WERI-Rb-1 (cell line): Measurements from ENCODE around the gene PAQR7.

Experiments used
- DNase-seq: peaks from one replicate; pipeline ENCODE4 v3.0.0-alpha.2; 2020
- H3K27ac ChIP-seq: fragments of 250-450 bp; sonication (Bioruptor Pico); 2 replicates; pipeline ENCODE4 v1.5.1; 2020; ENCODE audit warnings: mild to moderate bottlenecking, moderate library complexity
- H3K27me3 ChIP-seq: fragments of 250-450 bp; sonication (Bioruptor Pico); 2 replicates; pipeline ENCODE4 v1.5.1; 2021; ENCODE audit warnings: mild to moderate bottlenecking, low read depth, moderate library complexity; ENCODE audit not compliant: insufficient read depth, severe bottlenecking
- H3K36me3 ChIP-seq: fragments of 250-450 bp; sonication (Bioruptor Pico); 2 replicates; pipeline ENCODE4 v1.5.1; 2020; ENCODE audit warnings: mild to moderate bottlenecking, moderate library complexity
- H3K4me3 ChIP-seq: 2 replicates; pipeline ENCODE4 v1.5.1; 2011; ENCODE audit warnings: low read depth, mild to moderate bottlenecking, control low read depth, low read length
- H3K9me3 ChIP-seq: fragments of 250-450 bp; sonication (Bioruptor Pico); 2 replicates; pipeline ENCODE4 v1.5.1; 2021; ENCODE audit warnings: mild to moderate bottlenecking, moderate library complexity; ENCODE audit not compliant: severe bottlenecking
- CTCF ChIP-seq: IDR thresholded peaks from 2 replicates; pipeline ENCODE4 v1.5.1; 2011; ENCODE audit warnings: low read depth, mild to moderate bottlenecking, control low read depth, inconsistent platforms, low read length

The PAQR7 gene

GRCh38 chr1:25871704-25872494 is 3.6 kb downstream of the PAQR7 start:
- Histone ChIP-seq H3K36me3 (peaks cover 4% of the 10 kb centered on the region; the same call in 1 of the 2 replicates), H3K9me3 (no peaks in the 10 kb centered on the region), H3K27me3 (no peaks in the 10 kb centered on the region), H3K4me3 (no peak overlapping the region), H3K27ac (no peak overlapping the region; the same call in 1 of the 2 replicates)
- DNase-seq = no peak
- TF ChIP-seq CTCF = no peak

- TF ChIP-seq CTCF = no peak
- Histone ChIP-seq H3K27ac (no peak overlapping the region; the same call in 1 of the 2 replicates), H3K4me3 (no peak overlapping the region), H3K9me3 (no peaks in the 10 kb centered on the region), H3K36me3 (peaks cover 4% of the 10 kb centered on the region; the same call in 1 of the 2 replicates), H3K27me3 (no peaks in the 10 kb centered on the region)
- DNase-seq = no peak
Measured at GRCh38 chr1:25871086-25871703, 4.3 kb downstream of the PAQR7 start.

GRCh38 chr1:25870614-25871013 is 4.9 kb downstream of the PAQR7 start:
- no peak for TF ChIP-seq CTCF
- no peak for DNase-seq
- Histone ChIP-seq H3K27ac (no peak overlapping the region), H3K36me3 (peaks cover 4% of the 10 kb centered on the region; the same call in 1 of the 2 replicates), H3K9me3 (no peaks in the 10 kb centered on the region), H3K4me3 (no peak overlapping the region), H3K27me3 (no peaks in the 10 kb centered on the region)

GRCh38 chr1:25869909-25870606 is 5.5 kb downstream of the PAQR7 start:
- Histone ChIP-seq H3K4me3 (no peak overlapping the region), H3K36me3 (peaks cover 4% of the 10 kb centered on the region; the same call in 1 of the 2 replicates), H3K27ac (no peak overlapping the region), H3K9me3 (no peaks in the 10 kb centered on the region), H3K27me3 (no peaks in the 10 kb centered on the region)
- no peak for TF ChIP-seq CTCF
- DNase-seq = no peak

- Histone ChIP-seq H3K27ac (no peak overlapping the region), H3K27me3 (no peaks in the 10 kb centered on the region), H3K36me3 (peaks cover 17% of the 10 kb centered on the region), H3K9me3 (no peaks in the 10 kb centered on the region), H3K4me3 (no peak overlapping the region)
- TF ChIP-seq CTCF = no peak
- DNase-seq = no peak
Measured at GRCh38 chr1:25867210-25867991, 8.1 kb downstream of the PAQR7 start.
